GM12878 (cell line): ENCODE results near the gene LRRN4CL. TPM values are rescaled to one million over a fixed set of nuclear protein-coding genes. Genes with fewer than 3 reads are reported as not detected.

Source experiments
- ATAC-seq: fragments of 200-7000 bp; cut with Tn5 transposase; 3 replicates; pipeline ENCODE4 v1.9.1; 2020; ENCODE audit warnings: mild to moderate bottlenecking, moderate library complexity
- BruUV-seq: library from RNA; stranded (reverse); fragments of 400-500 nt; replicated peaks from 2 replicates; lab custom pipeline; 2021; lab: Mats Ljungman, UMichigan
- CTCF ChIA-PET: fragments of 300-600 bp; sonication (Branson Sonifier 250); formaldehyde crosslinking; extraction: SDS; loops from one replicate; lab custom pipeline; 2021; ENCODE audit warnings: inconsistent platforms; lab: Yijun Ruan, JAX
- POLR2A ChIA-PET: fragments of 350-600 bp; formaldehyde crosslinking; extraction: SDS; loops from one replicate; lab custom pipeline; 2021; ENCODE audit warnings: inconsistent platforms; lab: Charles Lee
- RAD21 ChIA-PET: fragments of 300-600 bp; sonication (Branson Sonifier 250); formaldehyde crosslinking; loops from one replicate; lab custom pipeline; 2023; ENCODE audit warnings: antibody characterized with exemption; ENCODE audit not compliant: unreplicated experiment; lab: Charles Lee
- SMC1A ChIA-PET: fragments of 300-600 bp; sonication (Branson Sonifier 250); formaldehyde crosslinking; loops from one replicate; lab custom pipeline; 2023; ENCODE audit not compliant: unreplicated experiment, uncharacterized antibody; lab: Charles Lee
- DNase-seq: peaks from one replicate; pipeline ENCODE4 v3.0.0-alpha.2; 2011; ENCODE audit warnings: low read depth, low spot score
- FAIRE-seq: peaks from 3 replicates; lab custom pipeline; 2011; peaks lifted over from hg19 to GRCh38; lab: Jason Lieb, UNC
- H2AFZ ChIP-seq: 2 replicates; pipeline ENCODE4 v1.6.0; 2011; ENCODE audit warnings: low read depth, low read length, control low read depth; ENCODE audit not compliant: control insufficient read depth
- H3K27ac ChIP-seq: 2 replicates; pipeline ENCODE4 v1.5.1; 2011; ENCODE audit warnings: control low read depth; ENCODE audit not compliant: control insufficient read depth, insufficient read depth
- H3K27me3 ChIP-seq, 2 experiments: replicated peaks in 1 of 2; 2 replicates each; pipeline versions ENCODE4 v1.6.0 to v1.6.1; 2011; ENCODE audit warnings: low read length in 1 of 2; ENCODE audit not compliant: control insufficient read depth in 2 of 2, insufficient read depth in 2 of 2
- H3K36me3 ChIP-seq, 2 experiments: 2 replicates each; pipeline ENCODE4 v1.5.1; 2011; ENCODE audit warnings: low read length in 1 of 2; ENCODE audit not compliant: control insufficient read depth in 2 of 2, insufficient read depth in 2 of 2
- H3K4me1 ChIP-seq: 2 replicates; pipeline ENCODE4 v1.6.1; 2011; ENCODE audit warnings: mild to moderate bottlenecking, low read length, moderate library complexity, mixed read lengths; ENCODE audit not compliant: control insufficient read depth, insufficient read depth
- H3K4me2 ChIP-seq: 2 replicates; pipeline ENCODE4 v1.6.0; 2011; ENCODE audit warnings: control low read depth; ENCODE audit not compliant: control insufficient read depth, insufficient read depth
- H3K4me3 ChIP-seq: fragments of 200-600 bp; sonication (generic); 2 replicates; pipeline ENCODE4 v1.5.1; 2016
- H3K79me2 ChIP-seq: 2 replicates; pipeline ENCODE4 v1.6.0; 2011; ENCODE audit warnings: low read length; ENCODE audit not compliant: control insufficient read depth, insufficient read depth
- H3K9ac ChIP-seq: 2 replicates; pipeline ENCODE4 v1.8.0; 2011; ENCODE audit warnings: low read length, control low read depth, mixed read lengths; ENCODE audit not compliant: control insufficient read depth, insufficient read depth
- H3K9me3 ChIP-seq: replicated peaks from 3 replicates; pipeline ENCODE4 v1.5.1; 2011; ENCODE audit warnings: mild to moderate bottlenecking, low read length; ENCODE audit not compliant: control insufficient read depth, insufficient read depth
- H4K20me1 ChIP-seq: 2 replicates; pipeline ENCODE4 v1.6.0; 2011; ENCODE audit not compliant: control insufficient read depth, insufficient read depth
- ATF7 ChIP-seq: fragments of 450-650 bp; IDR thresholded peaks from 2 replicates; pipeline ENCODE4 v1.6.1; 2016; ENCODE audit warnings: low read depth, mild to moderate bottlenecking
- ESRRA ChIP-seq: IDR thresholded peaks from 2 replicates; pipeline ENCODE4 v1.6.1; 2012; ENCODE audit warnings: mild to moderate bottlenecking, low read length, improper control_type of control experiment
- EZH2 ChIP-seq: IDR thresholded peaks from 2 replicates; pipeline ENCODE4 v1.6.1; 2012; ENCODE audit warnings: low read depth, mild to moderate bottlenecking, control low read depth, inconsistent platforms, low read length, borderline replicate concordance; ENCODE audit not compliant: control insufficient read depth
- HSF1 ChIP-seq: fragments of 150-350 bp; IDR thresholded peaks from 2 replicates; pipeline ENCODE4 v1.6.1; 2014; ENCODE audit warnings: mild to moderate bottlenecking, low read depth, low read length
- JUNB ChIP-seq: IDR thresholded peaks from 2 replicates; pipeline ENCODE4 v1.6.1; 2016; ENCODE audit warnings: antibody characterized with exemption, mild to moderate bottlenecking
- MYC ChIP-seq: IDR thresholded peaks from 2 replicates; pipeline ENCODE4 v1.6.1; 2011; ENCODE audit warnings: mild to moderate bottlenecking, low read length, moderate library complexity, inconsistent platforms; ENCODE audit not compliant: insufficient read depth, insufficient replicate concordance, insufficient read length, severe bottlenecking
- PAX5 ChIP-seq: IDR thresholded peaks from 2 replicates; pipeline ENCODE4 v1.6.1; 2011; ENCODE audit warnings: low read depth, low read length, borderline replicate concordance
- POLR2A ChIP-seq: IDR thresholded peaks from 2 replicates; pipeline ENCODE4 v1.6.1; 2011; ENCODE audit warnings: low read depth, mild to moderate bottlenecking, low read length
- POU2F2 ChIP-seq: IDR thresholded peaks from 3 replicates; pipeline ENCODE4 v1.6.1; 2011; ENCODE audit warnings: low read depth, mild to moderate bottlenecking, low read length, borderline replicate concordance
- RELB ChIP-seq: fragments of 450-650 bp; IDR thresholded peaks from 2 replicates; pipeline ENCODE4 v1.6.1; 2017; ENCODE audit warnings: low read depth, mild to moderate bottlenecking, moderate library complexity
- SMARCA5 ChIP-seq: fragments of 450-650 bp; IDR thresholded peaks from 2 replicates; pipeline ENCODE4 v1.6.1; 2017; ENCODE audit warnings: mild to moderate bottlenecking
- SPI1 ChIP-seq: IDR thresholded peaks from 2 replicates; pipeline ENCODE4 v1.6.1; 2011; ENCODE audit warnings: low read depth, mild to moderate bottlenecking, low read length, moderate library complexity, borderline replicate concordance; ENCODE audit not compliant: insufficient read depth
- STAT3 ChIP-seq: IDR thresholded peaks from 2 replicates; pipeline ENCODE4 v1.6.1; 2011; ENCODE audit warnings: low read depth, low read length, improper control_type of control experiment
- TAF1 ChIP-seq: IDR thresholded peaks from 2 replicates; pipeline ENCODE4 v1.6.1; 2011; ENCODE audit warnings: mild to moderate bottlenecking, low read depth, low read length, borderline replicate concordance
- YBX1 ChIP-seq: fragments of 450-650 bp; IDR thresholded peaks from 2 replicates; pipeline ENCODE4 v1.6.1; 2016; ENCODE audit warnings: antibody characterized with exemption
- ZBTB40 ChIP-seq: fragments of 450-650 bp; IDR thresholded peaks from 2 replicates; pipeline ENCODE4 v1.6.1; 2016; ENCODE audit warnings: mild to moderate bottlenecking, moderate library complexity, borderline replicate concordance
- ZNF24 ChIP-seq: fragments of 450-650 bp; IDR thresholded peaks from 2 replicates; pipeline ENCODE4 v1.6.1; 2017; ENCODE audit warnings: antibody characterized with exemption, mild to moderate bottlenecking
- WGBS: methylation state at CpG from one replicate; pipeline ENCODE4 v1.1.6; 2016; ENCODE audit warnings: low lambda C conversion rate; ENCODE audit not compliant: insufficient replicate concordance, insufficient coverage; ENCODE audit errors: missing lambda C conversion rate; 5-methylcytosine and 5-hydroxymethylcytosine counted together
- in situ Hi-C: fragments of 300-500 bp; cut with MboI; formaldehyde crosslinking; loops from 9 replicates; pipeline ENCODE4 v1.14.3; 2018; ENCODE audit warnings: mixed read lengths
- intact Hi-C: fragments of 100-400 bp; cut with micrococcal nuclease; formaldehyde crosslinking; loops from one replicate; pipeline ENCODE4 v1.14.2; 2022; ENCODE audit not compliant: unreplicated experiment
- polyA plus RNA-seq, 11 experiments: library from polyadenylated mRNA; depleted of rRNA in 4 of 11; unstranded in 6 of 11; stranded (reverse) in 5 of 11; fragments of >200 nt; fragmentation: Nextera tagmentation in 4 of 11; fragmentation: Illumina TruSeq in 1 of 11; extraction: Ambion mirVana in 4 of 11; extraction: Trizol in 1 of 11; gene quantifications; 1 replicate in 1 of 11; 2 replicates in 10 of 11; pipeline versions ENCODE4 v1.2.1 to v1.2.3, GENCODE V29; 2011 to 2016; ENCODE audit warnings: inconsistent platforms in 2 of 11, missing spikeins in 2 of 11, low read depth in 1 of 11
- total RNA-seq, 4 experiments: library from RNA; depleted of rRNA in 3 of 4; stranded (reverse); fragments of >200 nt in 3 of 4; fragmentation: Illumina TruSeq in 1 of 4; extraction: Trizol in 1 of 4; gene quantifications; 2 replicates each; pipeline versions ENCODE4 v1.2.1 to v1.2.3, GENCODE V29; 2013 to 2021

Gene LRRN4CL
- total and polyA plus RNA-seq, 10 of the 15 experiments (the other 5 are each of a cell fraction or from before 2014, with no cell fraction given), result 0.01 to 0.06 TPM; not detected in 8

- TF ChIP-seq ZBTB40, result no peak
- TF ChIP-seq SPI1, result no peak
- TF ChIP-seq RELB, result no peak
- no peak for TF ChIP-seq POU2F2
Measured at GRCh38 chr11:62678433-62678769, 10.9 kb downstream of the LRRN4CL start (continued).

GRCh38 chr11:62677714-62678113 lies 11.6 kb downstream of the LRRN4CL start:
- in situ Hi-C loops, result no loop called here
- H3K4me1 ChIP-seq, result peaks cover 14% of the 10 kb centered on the region
- 88% methylated on average over 15 of the region's 15 CpGs for WGBS
- intact Hi-C loops, result no loop called here
- CTCF ChIA-PET, result interaction anchor here (0.9 to 1.9 kb wide), 5 partner anchors 16 to 287 kb away, joined by 3 to 5 read pairs (median 3); partner anchors contain the start of gene TUT1
- BruUV-seq, result no TSS peak
- no peak overlapping the region for H2AFZ ChIP-seq
- SMC1A ChIA-PET, result interaction anchor here (1.4 kb wide), 1 partner anchor 11 kb away, joined by 3 read pairs; no protein-coding TSS in a partner anchor
- H3K4me3 ChIP-seq, result peak overlapping the region; percentile 89
- FAIRE-seq (no peak), ATAC-seq (no peak)
- H3K4me2 ChIP-seq, result peak overlapping the region; percentile 77
- no peaks in the 10 kb centered on the region for H3K9me3 ChIP-seq
- H3K27me3 ChIP-seq, result no peaks in the 10 kb centered on the region
- H3K27ac ChIP-seq, result no peak overlapping the region
- POLR2A ChIA-PET, result interaction anchor here (1.1 to 16.2 kb wide), 3 partner anchors 12 to 56 kb away, joined by 3 to 295 read pairs (median 83); partner anchors contain the start of genes B3GAT3, C11orf98, CSKMT and GANAB
- peak overlapping the region; percentile 94; the same call in 1 of the 2 replicates for H3K9ac ChIP-seq
- TF ChIP-seq HSF1 (no peak), TAF1 (no peak), YBX1 (no peak), STAT3 (no peak), MYC (no peak), EZH2 (no peak), POLR2A (no peak), SMARCA5 (no peak), ESRRA (no peak), PAX5 (no peak), JUNB (no peak), ZNF24 (no peak), ATF7 (no peak)
- TF ChIP-seq, all 136 proteins: peak for 0
- Histone ChIP-seq H3K36me3 (peaks cover 0 to 10% of the 10 kb centered on the region in 2 experiments; a peak in 1 of 4 replicates), H4K20me1 (no peaks in the 10 kb centered on the region; the same call in 1 of the 2 replicates), H3K79me2 (peaks cover 25% of the 10 kb centered on the region)
- RAD21 ChIA-PET, result interaction anchor here (1.1 kb wide), 1 partner anchor 16 kb away, joined by 3 read pairs; no protein-coding TSS in a partner anchor
- no peak for DNase-seq
